Lung (tissue), 12 donors: ENCODE results near the gene RGMB. TPM values are rescaled to one million over a fixed set of nuclear protein-coding genes. Genes with fewer than 3 reads are reported as not detected.
"Not testable (repeated sequence)": the region's sequence is repeated elsewhere in the genome, so short reads cannot be mapped to it uniquely, and the experiment has no call there.

Experiments used
- ATAC-seq: fragments of 200-7000 bp; cut with Tn5 transposase; one replicate; pipeline ENCODE4 v1.9.1; 2020; ENCODE audit warnings: moderate number of reproducible peaks; ENCODE audit not compliant: insufficient read depth, low FRiP score
- DNase-seq, 3 donors: peaks; one replicate each; pipeline ENCODE4 v3.0.0-alpha.2; 2013 to 2017
- H3K27ac ChIP-seq, 2 donors: one replicate each; pipeline ENCODE4 v1.5.1; 2013; ENCODE audit warnings: mild to moderate bottlenecking in 2 of 2, moderate library complexity in 2 of 2, control low read depth in 1 of 2, inconsistent platforms in 1 of 2, low read depth in 1 of 2, low read length in 1 of 2
- H3K27me3 ChIP-seq, 3 donors: one replicate each; pipeline ENCODE4 v1.5.1; 2013; ENCODE audit warnings: low read length in 2 of 3; ENCODE audit not compliant: control insufficient read depth in 3 of 3, insufficient read depth in 3 of 3
- H3K36me3 ChIP-seq, 4 donors: one replicate each; pipeline ENCODE4 v1.5.1; 2013; ENCODE audit warnings: low read length in 4 of 4, mild to moderate bottlenecking in 1 of 4, moderate library complexity in 1 of 4; ENCODE audit not compliant: control insufficient read depth in 4 of 4, insufficient read depth in 4 of 4
- H3K4me1 ChIP-seq, 5 donors: one replicate each; pipeline ENCODE4 v1.5.1; 2013; ENCODE audit warnings: low read length in 5 of 5, mild to moderate bottlenecking in 2 of 5, moderate library complexity in 1 of 5; ENCODE audit not compliant: control insufficient read depth in 5 of 5, insufficient read depth in 5 of 5
- H3K4me3 ChIP-seq: one replicate; pipeline ENCODE4 v1.5.1; 2013; ENCODE audit warnings: mild to moderate bottlenecking, control low read depth, moderate library complexity
- H3K9ac ChIP-seq, 2 donors: one replicate each; pipeline ENCODE4 v1.5.1; 2013; ENCODE audit warnings: low read length in 2 of 2, control low read depth in 1 of 2; ENCODE audit not compliant: insufficient read depth in 1 of 2
- H3K9me3 ChIP-seq, 4 donors: one replicate each; pipeline ENCODE4 v1.5.1; 2013; ENCODE audit warnings: low read length in 3 of 4, mild to moderate bottlenecking in 1 of 4, moderate library complexity in 1 of 4; ENCODE audit not compliant: control insufficient read depth in 4 of 4, insufficient read depth in 3 of 4
- CTCF ChIP-seq: IDR thresholded peaks from 2 replicates; pipeline ENCODE4 v1.5.1; 2012; ENCODE audit warnings: mild to moderate bottlenecking; ENCODE audit errors: control extremely low read depth, extremely low read depth
- WGBS, 2 donors: extraction: QIAGEN DNeasy Blood & Tissue Kit; methylation state at CpG; one replicate each; pipeline ENCODE4 v1.1.7; 2013; 5-methylcytosine and 5-hydroxymethylcytosine counted together
- polyA plus RNA-seq, 2 donors: library from polyadenylated mRNA; stranded (reverse); fragments of 200-250 nt; gene quantifications; one replicate each; pipeline ENCODE4 v1.2.1, GENCODE V29; 2013
- total RNA-seq, 2 donors: library from RNA; depleted of rRNA in 1 of 2; stranded (reverse); fragments of >200 nt in 1 of 2; gene quantifications; one replicate each; pipeline ENCODE4 v1.2.1, GENCODE V29; 2014 to 2021
- donor health status: control.
- donor health status: control.
- donor health status: Bipolar disorder and iron deficiency.
- donor health status: healthy.
- donor health status: DM: yes; HTN: yes; CAD: no.

RGMB gene
- total and polyA plus RNA-seq, 4 donors = 3.8 to 31.7 (median 15.1) TPM

- TF ChIP-seq CTCF = no peak
These were observed 38.8 kb upstream of the RGMB start for GRCh38 chr5:98734646-98735045.

DNA sequence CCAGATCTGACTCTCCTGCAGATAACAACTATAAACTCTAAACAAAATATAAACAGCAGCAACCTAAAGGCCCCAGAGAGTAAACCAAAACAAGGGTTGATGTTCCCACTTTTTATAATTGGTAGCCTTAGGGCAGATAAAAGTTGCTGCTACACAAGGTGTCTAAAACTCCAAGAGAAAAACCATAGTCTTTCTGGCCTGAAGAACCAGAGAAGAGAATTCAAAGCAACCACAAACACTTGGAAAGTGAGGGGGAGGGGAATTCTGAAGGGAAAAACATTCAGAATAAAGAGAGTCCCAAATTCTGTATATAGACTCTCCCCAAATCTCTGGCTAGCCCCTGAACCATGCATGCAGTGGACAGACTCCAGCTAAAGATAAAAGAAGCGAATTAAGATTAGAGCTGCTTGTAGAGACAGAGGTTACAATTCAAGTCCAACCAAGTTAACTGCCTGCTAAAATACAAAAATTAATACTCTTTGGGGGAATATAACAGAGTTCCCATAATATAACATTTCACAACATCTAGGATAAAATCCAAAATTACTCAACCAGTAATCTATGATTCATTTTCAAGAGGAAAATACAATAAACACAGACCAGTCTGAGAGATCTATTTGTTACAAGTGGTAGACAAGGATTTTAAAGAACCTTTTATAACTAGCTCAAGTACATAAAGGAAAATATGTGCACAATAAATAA lies 37.5 kb upstream of the RGMB start:
- 85 to 89% methylated on average over 1 of the region's 1 CpG for WGBS, 2 donors
- no peak overlapping the region for H3K27ac ChIP-seq
- no peaks in the 10 kb centered on the region for H3K27me3 ChIP-seq
- DNase-seq (no peak), ATAC-seq (peak; percentile 11)
- H3K36me3 ChIP-seq = no peaks in the 10 kb centered on the region
- no peak overlapping the region for H3K9ac ChIP-seq
- H3K4me3 ChIP-seq = no peak overlapping the region
- no peak for TF ChIP-seq CTCF
- peaks cover 0 to 5% (median 1%) of the 10 kb centered on the region in 4 donors for H3K9me3 ChIP-seq
- no peaks in the 10 kb centered on the region for H3K4me1 ChIP-seq

More at GRCh38 chr5:98734646-98735045, 38.8 kb upstream of the RGMB start:
- Histone ChIP-seq H3K27ac (no peak overlapping the region), H3K4me3 (no peak overlapping the region), H3K4me1 (no peaks in the 10 kb centered on the region), H3K9ac (no peak overlapping the region), H3K36me3 (no peaks in the 10 kb centered on the region), H3K27me3 (no peaks in the 10 kb centered on the region), H3K9me3 (peaks cover 0 to 5% (median 1%) of the 10 kb centered on the region in 4 donors)
- no peak for ATAC-seq
- DNase-seq = no peak

DNA sequence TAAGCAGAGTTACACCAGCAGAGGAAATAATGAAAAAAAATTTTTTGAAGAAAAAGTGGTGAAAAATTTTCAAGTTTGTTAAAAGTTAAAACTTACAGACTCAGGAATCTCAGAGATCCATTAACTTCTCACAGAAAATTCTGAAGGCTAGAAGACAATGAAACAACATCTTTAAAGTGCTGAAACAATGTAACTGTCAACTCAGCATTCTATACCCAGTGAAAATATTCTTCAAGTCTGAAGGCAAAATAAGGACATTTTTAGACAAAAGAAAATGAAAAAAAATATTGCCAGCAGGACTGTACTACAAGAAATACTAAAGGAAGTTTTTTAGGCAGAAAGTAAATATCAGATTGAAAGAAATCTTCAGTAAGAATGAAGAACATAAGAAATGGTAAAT lies 36.7 kb upstream of the RGMB start:
- no peak overlapping the region for H3K9ac ChIP-seq
- no peaks in the 10 kb centered on the region for H3K4me1 ChIP-seq
- H3K36me3 ChIP-seq = no peaks in the 10 kb centered on the region
- H3K4me3 ChIP-seq = no peak overlapping the region
- no peaks in the 10 kb centered on the region for H3K27me3 ChIP-seq
- peaks cover 0 to 5% (median 1%) of the 10 kb centered on the region in 4 donors for H3K9me3 ChIP-seq
- DNase-seq (no peak), ATAC-seq (no peak)
- no peak overlapping the region for H3K27ac ChIP-seq
- no peak for TF ChIP-seq CTCF

DNA sequence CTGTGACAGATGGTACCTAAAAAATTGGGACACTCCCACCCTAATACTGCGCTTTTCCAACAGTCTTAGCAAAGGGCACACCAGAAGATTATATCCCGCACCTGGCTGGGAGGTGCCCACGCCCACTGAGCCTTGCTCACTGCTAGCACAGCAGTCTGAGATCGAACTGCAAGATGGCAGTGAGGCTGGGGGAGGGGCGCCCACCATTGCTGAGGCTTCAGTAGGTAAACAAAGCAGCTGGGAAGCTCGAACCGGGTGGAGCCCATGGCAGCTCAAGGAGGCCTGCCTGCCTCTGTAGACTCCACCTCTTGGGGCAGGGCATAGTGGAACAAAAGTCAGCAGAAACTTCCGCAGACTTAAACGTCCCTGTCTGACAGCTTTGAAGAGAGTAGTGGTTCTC lies 36.0 kb upstream of the RGMB start:
- not testable (repeated sequence) for ATAC-seq, DNase-seq, H3K4me1 ChIP-seq, H3K4me3 ChIP-seq, H3K36me3 ChIP-seq, H3K27me3 ChIP-seq, H3K27ac ChIP-seq, H3K9me3 ChIP-seq, H3K9ac ChIP-seq
- 90 to 92% methylated on average over 9 of the region's 9 CpGs for WGBS, 2 donors

- not testable (repeated sequence) for H3K36me3 ChIP-seq, H3K27ac ChIP-seq, H3K4me3 ChIP-seq, H3K9me3 ChIP-seq, DNase-seq, H3K4me1 ChIP-seq, H3K9ac ChIP-seq, H3K27me3 ChIP-seq, ATAC-seq
- WGBS, 2 donors = 90 to 95% methylated on average over 4 of the region's 4 CpGs
These were observed 34.8 kb upstream of the RGMB start for GRCh38 chr5:98738481-98739149.
